ENCODE measurements around the gene ADCY10. TPM values are rescaled to one million over a fixed set of nuclear protein-coding genes. Genes with fewer than 3 reads are reported as not detected.

Gene ADCY10
- total RNA-seq, 1 donor from 2014 or later: 1.9 TPM

- H3K27ac ChIP-seq: no peak overlapping the region
- no peak for TF ChIP-seq CTCF (IDR thresholded peaks at IDR 0.05)
- DNase-seq (ENCODE audit: low spot score in 2 of 2): no peak
- no peaks in the 10 kb centered on the region for H3K36me3 ChIP-seq
- H3K4me3 ChIP-seq: no peak overlapping the region
- H3K9me3 ChIP-seq: no peaks in the 10 kb centered on the region
- no peaks in the 10 kb centered on the region for H3K4me1 ChIP-seq
- H3K27me3 ChIP-seq: no peaks in the 10 kb centered on the region
- intact Hi-C loops (cut with DNase I): no loop called here
Measured at GRCh38 chr1:167862432-167863076, 51.4 kb downstream of the ADCY10 start.

- Histone ChIP-seq H3K27me3 (no peaks in the 10 kb centered on the region), H3K4me1 (no peaks in the 10 kb centered on the region), H3K36me3 (no peaks in the 10 kb centered on the region), H3K9me3 (no peaks in the 10 kb centered on the region), H3K4me3 (no peak overlapping the region), H3K27ac (no peak overlapping the region)
- intact Hi-C loops (cut with DNase I): no loop called here
- DNase-seq (ENCODE audit: low spot score in 2 of 2): no peak
- TF ChIP-seq CTCF (IDR thresholded peaks at IDR 0.05): no peak
Measured at GRCh38 chr1:167861664-167862381, 52.1 kb downstream of the ADCY10 start.

- Histone ChIP-seq H3K4me1 (no peaks in the 10 kb centered on the region), H3K27me3 (no peaks in the 10 kb centered on the region), H3K4me3 (no peak overlapping the region), H3K9me3 (no peaks in the 10 kb centered on the region), H3K36me3 (no peaks in the 10 kb centered on the region), H3K27ac (no peak overlapping the region)
- no peak for TF ChIP-seq CTCF (IDR thresholded peaks at IDR 0.05)
- intact Hi-C loops (cut with DNase I): no loop called here
- DNase-seq (ENCODE audit: low spot score in 2 of 2): no peak
Measured at GRCh38 chr1:167860231-167860923, 53.6 kb downstream of the ADCY10 start.

GRCh38 chr1:167856711-167857418, 57.1 kb downstream of the ADCY10 start:
- no peak for TF ChIP-seq CTCF (IDR thresholded peaks at IDR 0.05)
- Histone ChIP-seq H3K27ac (no peak overlapping the region), H3K4me1 (no peaks in the 10 kb centered on the region)

GRCh38 chr1:167854184-167854583, 59.8 kb downstream of the ADCY10 start:
- Histone ChIP-seq H3K27ac (no peak overlapping the region), H3K36me3 (no peaks in the 10 kb centered on the region), H3K27me3 (no peaks in the 10 kb centered on the region), H3K9me3 (no peaks in the 10 kb centered on the region), H3K4me3 (no peak overlapping the region), H3K4me1 (no peaks in the 10 kb centered on the region)
- DNase-seq (ENCODE audit: low spot score in 2 of 2): no peak
- no peak for TF ChIP-seq CTCF (IDR thresholded peaks at IDR 0.05)
- intact Hi-C loops (cut with DNase I): no loop called here

More at GRCh38 chr1:167856711-167857418, 57.1 kb downstream of the ADCY10 start:
- intact Hi-C loops (cut with DNase I): no loop called here
- no peak for DNase-seq (ENCODE audit: low spot score in 2 of 2)
- no peaks in the 10 kb centered on the region for H3K9me3 ChIP-seq
- no peaks in the 10 kb centered on the region for H3K36me3 ChIP-seq
- no peaks in the 10 kb centered on the region for H3K27me3 ChIP-seq
- no peak overlapping the region for H3K4me3 ChIP-seq

Data from ascending aorta (tissue), 2 donors.